Kidney (tissue), 14 donors: ENCODE results near the gene RNASE8. TPM values are rescaled to one million over a fixed set of nuclear protein-coding genes. Genes with fewer than 3 reads are reported as not detected.

Experiments used
- DNase-seq, 5 donors: peaks; one replicate each; pipeline ENCODE4 v3.0.0-alpha.2; 2013 to 2020
- FAIRE-seq: peaks from 2 replicates; lab custom pipeline; 2012; peaks lifted over from hg19 to GRCh38; lab: Jason Lieb, UNC
- H3K27ac ChIP-seq, 2 donors: one replicate each; pipeline ENCODE4 v1.7.0; 2013; ENCODE audit warnings: low read depth in 2 of 2, low read length in 2 of 2, inconsistent platforms in 1 of 2
- H3K27me3 ChIP-seq: one replicate; pipeline ENCODE4 v1.7.1; 2013; ENCODE audit warnings: low read length, inconsistent platforms; ENCODE audit not compliant: control insufficient read depth, insufficient read depth
- H3K36me3 ChIP-seq, 3 donors: one replicate each; pipeline versions ENCODE4 v1.7.0 to v1.7.1; 2013; ENCODE audit warnings: low read length in 3 of 3, control low read depth in 1 of 3, inconsistent platforms in 1 of 3; ENCODE audit not compliant: insufficient read depth in 3 of 3, control insufficient read depth in 2 of 3
- H3K4me1 ChIP-seq, 3 donors: one replicate each; pipeline versions ENCODE4 v1.7.0 to v1.7.1; 2013; ENCODE audit warnings: low read length in 3 of 3, inconsistent platforms in 1 of 3, low read depth in 1 of 3; ENCODE audit not compliant: control insufficient read depth in 2 of 3, insufficient read depth in 2 of 3
- H3K4me3 ChIP-seq, 3 donors: one replicate each; pipeline versions ENCODE4 v1.7.0 to v1.8.1; 2013; ENCODE audit warnings: low read length in 3 of 3, control low read depth in 1 of 3, inconsistent platforms in 1 of 3
- H3K9ac ChIP-seq, 3 donors: one replicate each; pipeline versions ENCODE4 v1.7.0 to v1.7.1; 2013; ENCODE audit warnings: low read length in 3 of 3, control low read depth in 1 of 3, inconsistent platforms in 1 of 3
- H3K9me3 ChIP-seq, 3 donors: one replicate each; pipeline versions ENCODE4 v1.7.0 to v1.7.1; 2013; ENCODE audit warnings: low read length in 3 of 3, control low read depth in 1 of 3, inconsistent platforms in 1 of 3; ENCODE audit not compliant: control insufficient read depth in 2 of 3, insufficient read depth in 1 of 3
- CTCF ChIP-seq: IDR thresholded peaks from 3 replicates; pipeline ENCODE4 v1.5.1; 2012; ENCODE audit warnings: mild to moderate bottlenecking, moderate library complexity, borderline replicate concordance; ENCODE audit not compliant: insufficient read depth; ENCODE audit errors: extremely low read depth
- intact Hi-C: fragments of 100-400 bp; cut with DNase I; formaldehyde crosslinking; loops from one replicate; pipeline ENCODE4 v1.11.1; 2022
- polyA plus RNA-seq: library from polyadenylated mRNA; stranded (reverse); fragments of 350-450 nt; fragmentation: Illumina TruSeq; extraction: RNeasy Lipid Tissue Mini Kit (QIAGEN cat#74804); gene quantifications from one replicate; pipeline ENCODE4 v1.2.3, GENCODE V29; 2014; ENCODE audit warnings: low read depth, low replicate concordance; ENCODE audit not compliant: insufficient read depth
- total RNA-seq: library from RNA; stranded (reverse); fragmentation: NEBNext Ultra II Directional; extraction: Animal tissue kit (Norgen Biotek cat#: 25700); gene quantifications from one replicate; pipeline ENCODE4 v1.2.1, GENCODE V29; 2021
- donor health status: control.
- donor health status: control.
- donor health status: control.
- donor health status: control.
- donor health status: control.
- donor health status: DM: yes; HTN: yes; CAD: no.
- donor health status: Normal renal cell carcinoma (clear cell type).

RNASE8 gene
- total and polyA plus RNA-seq, 2 donors from 2014 or later: not detected

GRCh38 chr14:21023817-21024584, 33.6 kb upstream of the RNASE8 start:
- H3K9ac ChIP-seq: peak overlapping the region in 2 of 3 donors; percentile 27 to 60
- H3K27ac ChIP-seq: peak overlapping the region; percentile 43 to 83
- peaks cover 0 to 10% (median 8%) of the 10 kb centered on the region in 3 donors for H3K36me3 ChIP-seq
- no peak for TF ChIP-seq CTCF
- no peak for FAIRE-seq
- H3K4me1 ChIP-seq: peaks cover 0 to 8% (median 5%) of the 10 kb centered on the region in 3 donors
- no peaks in the 10 kb centered on the region for H3K27me3 ChIP-seq
- DNase-seq: peak in 2 of 5 donors; percentile 24 to 57
- peak overlapping the region; percentile 59 to 68 (median 67) for H3K4me3 ChIP-seq
- no peaks in the 10 kb centered on the region for H3K9me3 ChIP-seq
- intact Hi-C loops: no loop called here

- FAIRE-seq (no peak), DNase-seq (peak; percentile 90 to 95 (median 94))
- Histone ChIP-seq H3K36me3 (peaks cover 0 to 6% (median under 1%) of the 10 kb centered on the region in 3 donors), H3K9ac (peak within 1 kb of the TSS; percentile 1 to 77 (median 54)), H3K4me1 (peaks cover 0 to 8% (median 5%) of the 10 kb centered on the region in 3 donors), H3K27me3 (no peaks in the 10 kb centered on the region), H3K27ac (peak within 1 kb of the TSS; percentile 89 to 91), H3K4me3 (peak within 1 kb of the TSS; percentile 59 to 68 (median 67)), H3K9me3 (no peaks in the 10 kb centered on the region)
- no peak for TF ChIP-seq CTCF
- intact Hi-C loops: no loop called here
These were observed 32.8 kb upstream of the RNASE8 start, which contains the start of gene NDRG2 for GRCh38 chr14:21024585-21025370. NDRG2 (minus strand) TSS chr14:21025061; CDS start chr14:21023315, 1,746 bp downstream.

- Histone ChIP-seq H3K27me3 (no peaks in the 10 kb centered on the region), H3K9ac (peak overlapping the region in 2 of 3 donors; percentile 54 to 77), H3K36me3 (peaks cover 0 to 6% (median 0%) of the 10 kb centered on the region in 3 donors), H3K9me3 (no peaks in the 10 kb centered on the region), H3K4me1 (peaks cover 0 to 8% (median 5%) of the 10 kb centered on the region in 3 donors), H3K27ac (peak overlapping the region; percentile 89 to 91), H3K4me3 (peak overlapping the region; percentile 43 to 67 (median 59))
- no peak for TF ChIP-seq CTCF
- intact Hi-C loops: no loop called here
- peak; percentile 72 to 97 (median 81) for DNase-seq
- no peak for FAIRE-seq
These were observed 32.0 kb upstream of the RNASE8 start for GRCh38 chr14:21025371-21026273.
